Upper lobe of left lung (tissue), 4 donors: Measurements from ENCODE around the gene GON4L.

ENCODE experiments used
- EP300 ChIP-seq, 4 donors: sonication (generic); formaldehyde crosslinking; IDR thresholded peaks; one replicate each; pipeline ENCODE4 v1.5.1; 2017; ENCODE audit warnings: antibody characterized with exemption in 4 of 4, control low read depth in 2 of 4
- POLR2A ChIP-seq, 4 donors: fragments of 450-650 bp; IDR thresholded peaks; one replicate each; pipeline ENCODE4 v1.5.1; 2016 to 2017; ENCODE audit warnings: antibody characterized with exemption in 4 of 4, mild to moderate bottlenecking in 2 of 4
- POLR2AphosphoS5 ChIP-seq, 2 donors: sonication (generic); formaldehyde crosslinking; IDR thresholded peaks; one replicate each; pipeline ENCODE4 v1.5.1; 2017; ENCODE audit warnings: antibody characterized with exemption in 2 of 2
- TF ChIP-seq, protein P1 (sequence below), 6 experiments: fragments of 450-650 bp in 4 of 6; fragments of 200-600 bp in 2 of 6; sonication (generic) in 2 of 6; IDR thresholded peaks; one replicate each; pipeline ENCODE4 v1.5.1; 2016 to 2019; ENCODE audit warnings: antibody characterized with exemption in 6 of 6

- TF ChIP-seq, protein P1, sequence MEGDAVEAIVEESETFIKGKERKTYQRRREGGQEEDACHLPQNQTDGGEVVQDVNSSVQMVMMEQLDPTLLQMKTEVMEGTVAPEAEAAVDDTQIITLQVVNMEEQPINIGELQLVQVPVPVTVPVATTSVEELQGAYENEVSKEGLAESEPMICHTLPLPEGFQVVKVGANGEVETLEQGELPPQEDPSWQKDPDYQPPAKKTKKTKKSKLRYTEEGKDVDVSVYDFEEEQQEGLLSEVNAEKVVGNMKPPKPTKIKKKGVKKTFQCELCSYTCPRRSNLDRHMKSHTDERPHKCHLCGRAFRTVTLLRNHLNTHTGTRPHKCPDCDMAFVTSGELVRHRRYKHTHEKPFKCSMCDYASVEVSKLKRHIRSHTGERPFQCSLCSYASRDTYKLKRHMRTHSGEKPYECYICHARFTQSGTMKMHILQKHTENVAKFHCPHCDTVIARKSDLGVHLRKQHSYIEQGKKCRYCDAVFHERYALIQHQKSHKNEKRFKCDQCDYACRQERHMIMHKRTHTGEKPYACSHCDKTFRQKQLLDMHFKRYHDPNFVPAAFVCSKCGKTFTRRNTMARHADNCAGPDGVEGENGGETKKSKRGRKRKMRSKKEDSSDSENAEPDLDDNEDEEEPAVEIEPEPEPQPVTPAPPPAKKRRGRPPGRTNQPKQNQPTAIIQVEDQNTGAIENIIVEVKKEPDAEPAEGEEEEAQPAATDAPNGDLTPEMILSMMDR (IDR thresholded peaks at IDR 0.05): peak in 5 of 6 experiments; percentile 40 to 59 (median 58)
- TF ChIP-seq POLR2A (IDR thresholded peaks at IDR 0.05) (no peak), POLR2AphosphoS5 (IDR thresholded peaks at IDR 0.05) (no peak), EP300 (IDR thresholded peaks at IDR 0.05) (no peak)
Measured at GRCh38 chr1:155729031-155729898, 127.7 kb downstream of the GON4L start.
